MG63 (cell line): ENCODE measurements around the gene GAPDH. TPM values are rescaled to one million over a fixed set of nuclear protein-coding genes. Genes with fewer than 3 reads are reported as not detected.
A peak's percentile ranks its signal among the peaks of the same experiment; 100 is the strongest.
"Not testable (repeated sequence)": the region's sequence is repeated elsewhere in the genome, so short reads cannot be mapped to it uniquely, and the experiment has no call there.

Experiments used
- DNase-seq: peaks from one replicate; pipeline ENCODE4 v3.0.0-alpha.2; 2020
- H3K27me3 ChIP-seq: fragments of 250-450 bp; sonication (Bioruptor Pico); 2 replicates; pipeline ENCODE4 v1.5.1; 2020; ENCODE audit warnings: mild to moderate bottlenecking, moderate library complexity
- H3K36me3 ChIP-seq: fragments of 250-450 bp; sonication (Bioruptor Pico); 2 replicates; pipeline ENCODE4 v1.5.1; 2020; ENCODE audit warnings: mild to moderate bottlenecking, moderate library complexity
- H3K4me3 ChIP-seq: fragments of 250-450 bp; sonication (Bioruptor Pico); 2 replicates; pipeline ENCODE4 v1.5.1; 2020; ENCODE audit warnings: mild to moderate bottlenecking, moderate library complexity
- H3K9me3 ChIP-seq: fragments of 250-450 bp; sonication (Bioruptor Pico); 2 replicates; pipeline ENCODE4 v1.5.1; 2020; ENCODE audit warnings: mild to moderate bottlenecking, moderate library complexity
- total RNA-seq: library from RNA; depleted of rRNA; stranded (reverse); fragments of >200 nt; shearing (Covaris generic); gene quantifications from 2 replicates; pipeline ENCODE4 v1.2.3, GENCODE V29; 2014; ENCODE audit warnings: low replicate concordance; rRNA removed

Gene GAPDH
- total RNA-seq, 1 experiment from 2014 or later: 8,561 TPM

- no peaks in the 10 kb centered on the region for H3K27me3 ChIP-seq
- H3K36me3 ChIP-seq: peaks cover 84% of the 10 kb centered on the region
Measured at GRCh38 chr12:6569786-6570185, 35.5 kb downstream of the GAPDH start.

DNA sequence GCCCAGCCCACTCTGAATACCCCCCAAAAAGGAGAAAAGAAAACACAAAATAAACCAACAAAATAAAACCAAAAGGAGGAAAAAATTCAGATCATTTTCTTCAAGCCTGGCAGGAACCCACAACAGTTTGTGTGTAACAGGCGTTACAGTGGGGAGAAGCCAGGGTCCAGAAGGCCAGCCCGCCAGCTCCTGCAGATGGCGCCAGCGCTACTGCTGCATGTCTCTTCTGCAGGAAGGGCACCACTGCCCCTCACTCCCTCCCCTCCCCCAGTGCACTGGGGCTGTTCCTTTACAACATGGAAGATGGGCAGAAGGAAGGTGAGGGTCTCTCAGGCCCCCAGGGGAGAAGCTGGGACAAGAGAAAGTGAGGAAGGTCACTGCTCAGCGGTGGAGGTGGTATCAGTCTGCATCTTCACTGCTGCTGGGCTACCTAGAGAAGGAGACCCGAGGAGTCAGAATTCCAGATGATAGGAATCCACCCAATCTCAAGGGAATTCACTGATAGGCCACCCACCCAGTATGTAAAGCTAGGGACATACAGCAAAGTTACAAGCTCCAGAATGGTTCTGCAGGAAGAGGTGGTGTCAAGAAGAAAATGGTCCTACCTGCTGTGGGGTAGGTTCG lies 36.1 kb downstream of the GAPDH start:
- Histone ChIP-seq H3K9me3 (no peaks in the 10 kb centered on the region), H3K36me3 (peaks cover 84% of the 10 kb centered on the region), H3K4me3 (no peak overlapping the region), H3K27me3 (no peaks in the 10 kb centered on the region)
- DNase-seq: peak; percentile 69

More at GRCh38 chr12:6569786-6570185, 35.5 kb downstream of the GAPDH start:
- H3K9me3 ChIP-seq: no peaks in the 10 kb centered on the region
- no peak overlapping the region for H3K4me3 ChIP-seq
- DNase-seq: no peak

DNA sequence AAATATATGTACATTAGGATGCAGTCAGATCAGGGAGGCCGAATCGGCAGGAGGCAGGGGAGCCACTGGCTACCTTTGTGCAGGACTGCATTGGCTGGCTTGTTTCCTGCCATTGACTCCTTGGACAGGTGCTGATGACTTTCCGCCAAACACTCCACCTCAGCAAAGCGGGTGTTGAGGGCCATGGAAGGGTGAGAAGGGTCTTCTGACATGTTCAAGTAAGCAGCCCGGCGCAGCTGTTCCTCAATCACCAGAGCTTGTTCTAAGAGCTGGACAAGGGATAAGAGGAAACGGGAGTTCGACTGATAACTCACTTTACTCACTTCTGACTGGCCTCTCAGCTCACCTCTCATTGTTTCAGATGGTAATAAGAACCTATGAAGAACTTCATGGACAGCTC lies 38.7 kb downstream of the GAPDH start:
- no peak for DNase-seq
- no peak overlapping the region for H3K4me3 ChIP-seq
- peaks cover 81% of the 10 kb centered on the region for H3K36me3 ChIP-seq

DNA sequence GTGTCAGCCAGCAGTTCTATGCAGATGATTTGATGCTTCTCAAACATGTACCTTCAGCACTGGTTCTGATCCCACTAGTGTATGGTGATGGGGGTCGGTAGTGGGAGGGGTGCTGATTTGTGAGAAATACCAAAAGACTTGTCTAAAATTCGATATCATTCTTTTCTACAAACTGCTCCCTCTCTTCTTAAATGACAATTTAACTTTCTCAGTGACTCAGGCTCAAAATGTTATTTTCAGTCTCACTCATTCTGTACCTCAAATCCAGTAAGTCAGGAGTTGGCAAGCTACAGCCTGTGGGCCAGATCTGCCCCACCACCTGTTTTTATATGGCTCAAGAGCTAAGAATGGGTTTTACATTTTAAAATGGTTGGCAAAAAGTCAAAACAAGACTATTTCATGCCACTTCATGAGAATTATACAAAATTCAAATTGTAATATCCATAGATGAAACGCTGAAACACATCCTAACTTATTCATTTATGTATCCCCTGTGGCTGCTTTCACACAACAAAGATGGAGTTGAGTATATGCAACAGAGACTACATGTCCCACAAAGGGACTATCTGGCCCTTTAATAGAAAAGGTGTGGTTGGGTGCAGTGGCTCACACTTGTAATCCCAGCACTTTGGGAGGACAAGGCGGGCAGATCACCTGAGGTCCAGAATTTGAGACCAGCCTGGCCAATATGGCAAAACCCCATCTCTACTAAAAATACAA lies 40.4 kb downstream of the GAPDH start:
- DNase-seq: no peak
- Histone ChIP-seq H3K27me3 (no peaks in the 10 kb centered on the region), H3K36me3 (peaks cover 85% of the 10 kb centered on the region), H3K4me3 (no peak overlapping the region), H3K9me3 (no peaks in the 10 kb centered on the region)

More for the DNA sequence above, 38.7 kb downstream of the GAPDH start:
- H3K27me3 ChIP-seq: no peaks in the 10 kb centered on the region
- no peaks in the 10 kb centered on the region for H3K9me3 ChIP-seq

DNA sequence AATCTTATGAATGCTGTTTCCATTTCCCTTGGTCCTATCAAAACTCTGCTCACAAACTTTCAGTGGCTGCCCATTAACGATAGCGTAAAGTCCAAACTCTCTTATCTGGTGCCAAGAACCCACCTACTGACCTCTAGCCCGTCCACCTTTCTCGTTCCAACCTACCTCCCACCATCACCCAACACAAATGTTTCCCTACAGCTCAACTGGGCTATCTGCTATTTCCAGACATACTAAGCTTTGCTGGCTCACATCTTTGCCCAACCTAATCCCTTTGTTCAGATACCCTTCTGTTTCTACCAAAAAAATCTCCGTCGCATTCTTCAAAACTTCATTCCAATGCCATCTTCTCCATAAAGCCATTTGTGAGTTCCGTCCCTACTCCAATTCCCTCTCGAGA lies 41.3 kb downstream of the GAPDH start:
- DNase-seq: no peak
- no peaks in the 10 kb centered on the region for H3K9me3 ChIP-seq
- H3K27me3 ChIP-seq: no peaks in the 10 kb centered on the region
- H3K36me3 ChIP-seq: peaks cover 85% of the 10 kb centered on the region
- no peak overlapping the region for H3K4me3 ChIP-seq

- no peak for DNase-seq
- no peak overlapping the region for H3K4me3 ChIP-seq
- no peaks in the 10 kb centered on the region for H3K27me3 ChIP-seq
- H3K9me3 ChIP-seq: no peaks in the 10 kb centered on the region
- peaks cover 92% of the 10 kb centered on the region for H3K36me3 ChIP-seq
Measured at GRCh38 chr12:6582196-6582595, 47.9 kb downstream of the GAPDH start.

GRCh38 chr12:6582959-6583358 lies 48.6 kb downstream of the GAPDH start:
- H3K36me3 ChIP-seq: peaks cover 92% of the 10 kb centered on the region
- H3K9me3 ChIP-seq: no peaks in the 10 kb centered on the region
- no peaks in the 10 kb centered on the region for H3K27me3 ChIP-seq
- no peak for DNase-seq
- no peak overlapping the region for H3K4me3 ChIP-seq

DNA sequence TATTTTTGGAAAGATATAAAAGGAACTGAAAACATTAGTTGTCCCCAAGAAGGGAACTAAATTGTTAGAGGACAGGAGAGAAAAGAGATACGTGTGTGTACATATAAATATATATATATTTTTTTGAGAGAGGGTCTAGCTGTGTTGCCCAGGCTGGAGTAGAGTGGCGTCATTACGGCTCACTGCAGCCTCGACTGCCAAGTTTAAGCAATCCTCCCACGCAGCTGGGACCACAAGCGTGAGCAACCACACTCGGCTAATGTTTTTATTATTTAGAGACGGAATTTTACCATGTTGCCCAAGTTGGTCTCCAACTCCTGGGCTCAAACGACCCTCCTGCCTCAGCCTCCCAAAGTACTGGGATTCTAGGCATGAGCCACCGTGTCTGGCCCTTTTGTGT lies 50.0 kb downstream of the GAPDH start:
- no peaks in the 10 kb centered on the region for H3K27me3 ChIP-seq
- no peak overlapping the region for H3K4me3 ChIP-seq
- no peak for DNase-seq
- H3K9me3 ChIP-seq: no peaks in the 10 kb centered on the region
- H3K36me3 ChIP-seq: peaks cover 91% of the 10 kb centered on the region

DNA sequence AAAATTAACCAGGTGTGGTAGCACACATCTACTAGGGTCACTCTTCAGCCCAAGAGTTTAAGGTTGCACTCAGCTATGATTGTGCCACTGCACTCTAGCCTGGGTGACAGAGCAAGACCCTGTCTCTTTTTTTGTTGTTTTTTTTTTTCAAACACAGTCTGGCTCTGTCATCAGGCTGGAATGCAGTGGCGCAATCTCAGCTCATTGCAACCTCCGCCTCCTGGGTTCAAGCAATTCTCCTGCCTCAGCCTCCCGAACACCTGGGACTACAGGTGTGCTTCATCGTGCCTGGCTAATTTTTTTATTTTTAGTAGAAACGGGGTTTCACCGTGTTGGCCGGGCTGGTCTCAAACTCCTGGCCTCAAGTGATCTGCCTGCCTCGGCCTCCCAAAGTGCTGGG lies 52.3 kb downstream of the GAPDH start:
- H3K27me3 ChIP-seq, H3K9me3 ChIP-seq, H3K4me3 ChIP-seq, DNase-seq: not testable (repeated sequence)
- H3K36me3 ChIP-seq: peaks cover 95% of the 10 kb centered on the region

Other genes starting within 250 kb of the GAPDH start
- gene PLEKHG6, start 223.8 kb upstream of the GAPDH start, total RNA-seq: not detected in 2 replicates
- 181 and 208 TPM in 2 replicates for gene TNFRSF1A, start 192.4 kb upstream of the GAPDH start, total RNA-seq
- 0.07 and 0.66 TPM in 2 replicates for gene SCNN1A, start 159.0 kb upstream of the GAPDH start, total RNA-seq
- gene LTBR, start 150.4 kb upstream of the GAPDH start, total RNA-seq: 35.0 and 61.5 TPM in 2 replicates
- not detected in 2 replicates for gene CD27, start 89.6 kb upstream of the GAPDH start, total RNA-seq
- 2.2 TPM in 1 of 2 replicates, not detected in the other for gene TAPBPL, start 82.5 kb upstream of the GAPDH start, total RNA-seq
- 7.1 and 15.3 TPM in 2 replicates for gene VAMP1, start 63.8 kb upstream of the GAPDH start, total RNA-seq
- 140 and 315 TPM in 2 replicates for gene MRPL51, start 41.3 kb upstream of the GAPDH start, total RNA-seq
- gene NCAPD2, start 40.4 kb upstream of the GAPDH start, total RNA-seq: 60.2 and 95.9 TPM in 2 replicates
- 6.1 and 13.2 TPM in 2 replicates for gene IFFO1, start 21.5 kb downstream of the GAPDH start, total RNA-seq
- 64.5 and 90.4 TPM in 2 replicates for gene NOP2, start 33.8 kb downstream of the GAPDH start, total RNA-seq
- 155 and 166 TPM in 2 replicates for gene CHD4, start 72.9 kb downstream of the GAPDH start, total RNA-seq
- gene LPAR5, start 101.4 kb downstream of the GAPDH start, total RNA-seq: 0.03 TPM in 1 of 2 replicates, not detected in the other
- gene ACRBP, start 112.9 kb downstream of the GAPDH start, total RNA-seq: not detected in 2 replicates
- gene ING4, start 128.6 kb downstream of the GAPDH start, total RNA-seq: 30.1 and 33.1 TPM in 2 replicates
- gene ZNF384, start 154.9 kb downstream of the GAPDH start, total RNA-seq: 9.3 and 21.9 TPM in 2 replicates
- gene PIANP, start 166.3 kb downstream of the GAPDH start, total RNA-seq: not detected in 2 replicates
- 91.3 and 125 TPM in 2 replicates for gene COPS7A, start 189.5 kb downstream of the GAPDH start, total RNA-seq
- gene MLF2, start 218.6 kb downstream of the GAPDH start, total RNA-seq: 178 and 274 TPM in 2 replicates
- 272 and 328 TPM in 2 replicates for gene PTMS, start 231.8 kb downstream of the GAPDH start, total RNA-seq
- gene LAG3, start 238.0 kb downstream of the GAPDH start, total RNA-seq: 0.17 TPM in 1 of 2 replicates, not detected in the other